Measurements from ENCODE around the gene MFSD6.

GRCh38 chr2:190404487-190404886 lies 3.7 kb upstream of the MFSD6 start:
- TF ChIP-seq ZNF292 (tag by site-specific recombination; IDR thresholded peaks at IDR 0.05; ENCODE audit: borderline replicate concordance, low read depth) (no peak), SCRT2 (tag by site-specific recombination; IDR thresholded peaks at IDR 0.05) (no peak), ZNF121 (tag by site-specific recombination; IDR thresholded peaks at IDR 0.05) (no peak), ZNF274 (IDR thresholded peaks at IDR 0.05; ENCODE audit: low read length) (no peak), ZNF274 (tag by site-specific recombination; IDR thresholded peaks at IDR 0.05; ENCODE audit: borderline replicate concordance) (no peak), ZNF792 (tag by site-specific recombination; IDR thresholded peaks at IDR 0.05) (no peak), PRDM10 (tag by site-specific recombination; IDR thresholded peaks at IDR 0.05) (no peak), ZNF10 (tag by site-specific recombination; IDR thresholded peaks at IDR 0.05) (no peak)
- TF ChIP-seq, protein P1, sequence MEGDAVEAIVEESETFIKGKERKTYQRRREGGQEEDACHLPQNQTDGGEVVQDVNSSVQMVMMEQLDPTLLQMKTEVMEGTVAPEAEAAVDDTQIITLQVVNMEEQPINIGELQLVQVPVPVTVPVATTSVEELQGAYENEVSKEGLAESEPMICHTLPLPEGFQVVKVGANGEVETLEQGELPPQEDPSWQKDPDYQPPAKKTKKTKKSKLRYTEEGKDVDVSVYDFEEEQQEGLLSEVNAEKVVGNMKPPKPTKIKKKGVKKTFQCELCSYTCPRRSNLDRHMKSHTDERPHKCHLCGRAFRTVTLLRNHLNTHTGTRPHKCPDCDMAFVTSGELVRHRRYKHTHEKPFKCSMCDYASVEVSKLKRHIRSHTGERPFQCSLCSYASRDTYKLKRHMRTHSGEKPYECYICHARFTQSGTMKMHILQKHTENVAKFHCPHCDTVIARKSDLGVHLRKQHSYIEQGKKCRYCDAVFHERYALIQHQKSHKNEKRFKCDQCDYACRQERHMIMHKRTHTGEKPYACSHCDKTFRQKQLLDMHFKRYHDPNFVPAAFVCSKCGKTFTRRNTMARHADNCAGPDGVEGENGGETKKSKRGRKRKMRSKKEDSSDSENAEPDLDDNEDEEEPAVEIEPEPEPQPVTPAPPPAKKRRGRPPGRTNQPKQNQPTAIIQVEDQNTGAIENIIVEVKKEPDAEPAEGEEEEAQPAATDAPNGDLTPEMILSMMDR (tag by site-specific recombination; IDR thresholded peaks at IDR 0.05) = no peak
